ENCODE data around the gene RHOT1.
"Not testable (repeated sequence)": the region's sequence is repeated elsewhere in the genome, so short reads cannot be mapped to it uniquely, and the experiment has no call there.

The RHOT1 gene

GRCh38 chr17:32124985-32125847, 17.1 kb upstream of the RHOT1 start:
- no peak for DNase-seq

GRCh38 chr17:32125848-32126153, 16.5 kb upstream of the RHOT1 start:
- DNase-seq, result no peak

GRCh38 chr17:32126325-32126724, 16.0 kb upstream of the RHOT1 start:
- DNase-seq, result no peak

GRCh38 chr17:32126746-32127145, 15.6 kb upstream of the RHOT1 start:
- DNase-seq, result no peak

- peak; percentile 42 for DNase-seq
Measured at GRCh38 chr17:32127158-32127897, 15.0 kb upstream of the RHOT1 start.

GRCh38 chr17:32128470-32128869, 13.8 kb upstream of the RHOT1 start:
- not testable (repeated sequence) for DNase-seq

GRCh38 chr17:32135497-32136117, 6.7 kb upstream of the RHOT1 start:
- DNase-seq, result not testable (repeated sequence)

- DNase-seq, result no peak
Measured at GRCh38 chr17:32136856-32137255, 5.4 kb upstream of the RHOT1 start.

GRCh38 chr17:32139504-32139903, 2.8 kb upstream of the RHOT1 start:
- not testable (repeated sequence) for DNase-seq

GRCh38 chr17:32141258-32141657, 1.0 kb upstream of the RHOT1 start:
- peak; percentile 59 for DNase-seq

- DNase-seq, result no peak
Measured at GRCh38 chr17:32141679-32142037, 644 bp upstream of the RHOT1 start.

GRCh38 chr17:32142857-32143526, 690 bp downstream of the RHOT1 start:
- DNase-seq, result no peak

GRCh38 chr17:32143527-32143870, 1.2 kb downstream of the RHOT1 start:
- no peak for DNase-seq

GRCh38 chr17:32144442-32144841, 2.1 kb downstream of the RHOT1 start:
- DNase-seq, result not testable (repeated sequence)

GRCh38 chr17:32148351-32148750, 6.0 kb downstream of the RHOT1 start:
- no peak for DNase-seq

GRCh38 chr17:32150358-32150757, 8.1 kb downstream of the RHOT1 start:
- DNase-seq, result no peak

- no peak for DNase-seq
Measured at GRCh38 chr17:32152130-32152529, 9.8 kb downstream of the RHOT1 start.

GRCh38 chr17:32155896-32156295, 13.6 kb downstream of the RHOT1 start:
- DNase-seq, result no peak

GRCh38 chr17:32156656-32157055, 14.4 kb downstream of the RHOT1 start:
- DNase-seq, result no peak

GRCh38 chr17:32157225-32157624, 14.9 kb downstream of the RHOT1 start:
- DNase-seq, result no peak

- DNase-seq, result no peak
Measured at GRCh38 chr17:32158870-32159585, 16.7 kb downstream of the RHOT1 start.

- DNase-seq, result no peak
Measured at GRCh38 chr17:32159586-32160438, 17.5 kb downstream of the RHOT1 start.
